ENCODE data around the gene TNFAIP6.

TNFAIP6 gene

DNA sequence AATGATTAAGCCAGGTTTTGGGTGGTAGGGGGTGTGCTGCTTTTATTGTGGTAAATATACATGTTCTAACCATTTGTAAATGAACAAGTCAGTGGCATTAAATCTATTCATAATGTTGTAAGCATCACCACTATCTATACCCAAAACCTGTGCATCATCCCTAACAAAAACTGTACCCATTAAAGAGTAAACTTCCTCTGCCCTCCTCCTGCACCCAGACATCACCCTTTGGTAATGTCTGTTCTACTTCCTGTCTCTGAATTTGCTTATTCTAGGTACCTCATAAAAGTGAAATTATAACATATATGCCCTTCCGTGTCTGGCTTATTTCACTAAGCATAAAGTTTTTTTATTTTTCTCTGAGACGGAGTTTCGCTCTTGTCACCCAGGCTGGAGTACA, 66.4 kb downstream of the TNFAIP6 start:
- DNase-seq: no peak

All from activated CD8-positive, alpha-beta memory T cell treated with anti-CD3 and anti-CD28 coated beads for 24 hours (primary cell).